AG04450 (cell line): Measurements from ENCODE around the gene ARMC8. TPM values are rescaled to one million over a fixed set of nuclear protein-coding genes. Genes with fewer than 3 reads are reported as not detected.

Source experiments
- CTCF ChIA-PET: fragments of 300-600, 350-600 bp; formaldehyde crosslinking; extraction: SDS; loops from one replicate; lab custom pipeline; 2022; ENCODE audit warnings: antibody characterized with exemption, inconsistent platforms; lab: Charles Lee
- POLR2A ChIA-PET: fragments of 350-600 bp; formaldehyde crosslinking; extraction: SDS; loops from one replicate; lab custom pipeline; 2021; ENCODE audit warnings: antibody characterized with exemption, inconsistent platforms; lab: Yijun Ruan, JAX
- DNase-seq: peaks from one replicate; pipeline ENCODE4 v3.0.0-alpha.2; 2011; ENCODE audit warnings: low read depth, low spot score
- H3K27ac ChIP-seq: one replicate; pipeline ENCODE4 v1.5.1; 2012; ENCODE audit warnings: low read depth, low read length, control low read depth
- H3K27me3 ChIP-seq: one replicate; pipeline ENCODE4 v1.6.0; 2012; ENCODE audit warnings: low read length; ENCODE audit not compliant: control insufficient read depth, insufficient read depth
- H3K4me3 ChIP-seq: 2 replicates; pipeline ENCODE4 v1.5.1; 2011; ENCODE audit warnings: mild to moderate bottlenecking, low read depth, low read length, control low read depth
- H3K9me3 ChIP-seq: 2 replicates; pipeline ENCODE4 v1.5.1; 2012; ENCODE audit warnings: low read length; ENCODE audit not compliant: control insufficient read depth, insufficient read depth
- polyA plus RNA-seq: library from polyadenylated mRNA; depleted of rRNA; stranded (reverse); fragments of >200 nt; gene quantifications from 2 replicates; pipeline ENCODE4 v1.2.3, GENCODE V29; 2011
- TF ChIP-seq, protein P1 (sequence below): IDR thresholded peaks from 2 replicates; pipeline ENCODE4 v1.5.1; 2011; ENCODE audit warnings: low read depth, low read length, control low read depth, inconsistent platforms

ARMC8 gene
- polyA plus RNA-seq, 1 experiment, result 61.2 TPM

DNA sequence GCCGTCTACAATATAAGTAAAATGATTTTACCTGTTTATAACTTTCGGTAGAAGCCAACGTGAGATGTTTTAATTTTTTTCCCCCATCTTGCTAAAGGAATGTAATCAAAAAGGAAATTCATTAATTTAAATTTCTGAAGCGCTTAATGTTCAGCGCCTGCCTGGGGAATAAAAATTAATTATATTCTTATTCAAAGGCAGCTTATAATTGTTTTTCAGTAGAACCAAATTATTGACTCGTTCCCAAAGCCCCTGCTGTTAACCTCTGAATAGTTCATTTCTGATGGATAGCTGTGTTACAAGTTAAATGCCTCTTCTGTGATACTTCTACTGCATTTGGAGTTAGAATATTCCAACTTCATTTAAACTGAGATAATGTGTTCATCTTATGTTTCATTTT, 51.6 kb downstream of the ARMC8 start:
- TF ChIP-seq, protein P1, sequence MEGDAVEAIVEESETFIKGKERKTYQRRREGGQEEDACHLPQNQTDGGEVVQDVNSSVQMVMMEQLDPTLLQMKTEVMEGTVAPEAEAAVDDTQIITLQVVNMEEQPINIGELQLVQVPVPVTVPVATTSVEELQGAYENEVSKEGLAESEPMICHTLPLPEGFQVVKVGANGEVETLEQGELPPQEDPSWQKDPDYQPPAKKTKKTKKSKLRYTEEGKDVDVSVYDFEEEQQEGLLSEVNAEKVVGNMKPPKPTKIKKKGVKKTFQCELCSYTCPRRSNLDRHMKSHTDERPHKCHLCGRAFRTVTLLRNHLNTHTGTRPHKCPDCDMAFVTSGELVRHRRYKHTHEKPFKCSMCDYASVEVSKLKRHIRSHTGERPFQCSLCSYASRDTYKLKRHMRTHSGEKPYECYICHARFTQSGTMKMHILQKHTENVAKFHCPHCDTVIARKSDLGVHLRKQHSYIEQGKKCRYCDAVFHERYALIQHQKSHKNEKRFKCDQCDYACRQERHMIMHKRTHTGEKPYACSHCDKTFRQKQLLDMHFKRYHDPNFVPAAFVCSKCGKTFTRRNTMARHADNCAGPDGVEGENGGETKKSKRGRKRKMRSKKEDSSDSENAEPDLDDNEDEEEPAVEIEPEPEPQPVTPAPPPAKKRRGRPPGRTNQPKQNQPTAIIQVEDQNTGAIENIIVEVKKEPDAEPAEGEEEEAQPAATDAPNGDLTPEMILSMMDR, result no peak
- H3K27me3 ChIP-seq, result no peaks in the 10 kb centered on the region
- no peak overlapping the region for H3K27ac ChIP-seq
- DNase-seq, result no peak
- no peak overlapping the region for H3K4me3 ChIP-seq
- CTCF ChIA-PET, result no interaction called here
- no peaks in the 10 kb centered on the region for H3K9me3 ChIP-seq
- POLR2A ChIA-PET, result no interaction called here

- Histone ChIP-seq H3K4me3 (no peak overlapping the region), H3K9me3 (no peaks in the 10 kb centered on the region), H3K27me3 (no peaks in the 10 kb centered on the region), H3K27ac (no peak overlapping the region)
- peak; percentile 10 for DNase-seq
- POLR2A ChIA-PET, result no interaction called here
- TF ChIP-seq, protein P1, result no peak
- CTCF ChIA-PET, result no interaction called here
These were observed 54.0 kb downstream of the ARMC8 start for GRCh38 chr3:138241061-138241460.

DNA sequence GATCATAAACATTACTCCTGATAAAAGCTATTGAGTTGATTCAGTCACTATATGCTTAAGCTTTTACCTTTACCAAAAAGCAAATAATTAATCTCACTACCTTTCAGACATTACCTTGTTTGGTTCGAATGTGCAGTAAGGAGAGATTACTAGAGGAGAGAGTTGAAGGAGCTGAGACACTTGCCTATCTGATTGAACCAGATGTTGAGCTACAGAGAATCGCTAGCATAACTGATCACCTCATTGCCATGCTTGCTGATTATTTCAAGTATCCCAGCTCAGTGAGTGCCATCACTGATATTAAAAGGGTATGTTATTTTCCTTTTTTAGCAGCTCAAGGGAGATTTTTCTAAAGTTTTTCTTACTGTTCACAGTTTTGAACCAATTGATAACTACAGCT, 54.6 kb downstream of the ARMC8 start:
- Histone ChIP-seq H3K27ac (no peak overlapping the region), H3K9me3 (no peaks in the 10 kb centered on the region), H3K27me3 (no peaks in the 10 kb centered on the region), H3K4me3 (no peak overlapping the region)
- DNase-seq, result no peak
- POLR2A ChIA-PET, result no interaction called here
- CTCF ChIA-PET, result no interaction called here
- TF ChIP-seq, protein P1, result no peak

DNA sequence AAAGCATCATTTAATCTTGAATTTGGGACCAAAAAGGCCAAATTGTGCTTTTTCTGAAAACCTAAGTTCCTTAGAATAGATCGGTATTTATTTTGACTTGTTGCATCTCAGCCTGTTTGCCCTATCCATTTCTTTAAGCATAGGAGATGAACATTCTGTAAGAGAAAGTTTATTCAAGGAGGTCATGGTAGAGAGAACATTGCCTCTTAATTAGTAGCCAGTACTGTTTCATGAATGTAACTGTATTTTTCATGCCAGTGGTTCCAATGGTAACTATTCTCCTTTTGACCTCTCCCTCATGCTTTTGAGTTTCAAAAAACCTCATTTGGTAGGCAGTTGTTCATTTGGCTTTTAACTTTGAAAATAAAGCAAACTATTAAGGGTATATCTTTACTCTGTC, 55.4 kb downstream of the ARMC8 start:
- no peaks in the 10 kb centered on the region for H3K27me3 ChIP-seq
- ChIA-PET POLR2A (no interaction called here), CTCF (no interaction called here)
- H3K4me3 ChIP-seq, result no peak overlapping the region
- no peak for DNase-seq
- H3K27ac ChIP-seq, result no peak overlapping the region
- TF ChIP-seq, protein P1, result no peak
- H3K9me3 ChIP-seq, result no peaks in the 10 kb centered on the region

- ChIA-PET POLR2A (no interaction called here), CTCF (interaction anchor here (0.8 kb wide), 1 partner anchor 174 kb away, joined by 3 read pairs; no protein-coding TSS in a partner anchor)
- no peak for DNase-seq
- Histone ChIP-seq H3K27me3 (no peaks in the 10 kb centered on the region), H3K9me3 (no peaks in the 10 kb centered on the region), H3K4me3 (no peak overlapping the region), H3K27ac (no peak overlapping the region)
- TF ChIP-seq, protein P1, result no peak
These were observed 57.9 kb downstream of the ARMC8 start for GRCh38 chr3:138245026-138245425.
